ENCODE results near the gene INO80B.

GRCh38 chr2:74471332-74472065, 16.6 kb downstream of the INO80B start:
- TF ChIP-seq POLR2AphosphoS5 (IDR thresholded peaks at IDR 0.05; ENCODE audit: low read depth, low read length) (no peak), POLR2A (IDR thresholded peaks at IDR 0.05; ENCODE audit: low read depth, low read length) (no peak)

All from GM12892 (cell line).